ENCODE results near the gene PTPN4.

Gene PTPN4

DNA sequence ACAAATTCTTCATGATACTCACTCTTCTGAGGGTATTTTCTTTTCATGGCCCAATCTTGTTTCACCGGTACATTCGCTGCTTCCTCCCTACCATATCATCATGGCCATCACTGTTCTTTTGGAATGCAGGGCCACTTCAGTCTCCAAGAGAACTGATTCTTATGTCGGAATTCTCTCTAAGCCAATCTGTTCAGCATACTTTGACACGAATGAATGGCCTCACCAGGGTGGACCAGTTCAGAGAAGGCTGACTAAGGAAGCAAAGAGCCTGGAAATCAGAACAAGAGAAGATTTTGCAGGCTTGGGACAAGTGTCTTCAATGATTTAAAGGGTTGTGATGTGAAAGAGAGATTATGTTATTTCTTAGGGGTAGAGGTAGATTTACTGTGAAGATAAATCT, 248.1 kb downstream of the PTPN4 start:
- Histone ChIP-seq H2AFZ (ENCODE audit: low read depth, low read length) (no peak overlapping the region), H3K9ac (ENCODE audit: low read length) (no peak overlapping the region), H4K8ac (ENCODE audit: low read length) (no peak overlapping the region), H2BK12ac (ENCODE audit: low read length in 2 of 2) (no peak overlapping the region), H3K4ac (ENCODE audit: low read depth in 1 of 2, low read length in 2 of 2) (no peak overlapping the region), H3K4me1 (ENCODE audit: control insufficient read depth, insufficient read depth, low read depth, low read length) (peaks cover 2% of the 10 kb centered on the region), H3K9me3 (ENCODE audit: control insufficient read depth, low read length) (no peaks in the 10 kb centered on the region), H3K14ac (ENCODE audit: low read length in 2 of 2) (no peak overlapping the region), H3K27me3 (ENCODE audit: control insufficient read depth in 1 of 2, insufficient read depth in 1 of 2, low read length in 2 of 2) (no peaks in the 10 kb centered on the region), H3K27ac (ENCODE audit: low read length, poor library complexity, severe bottlenecking) (no peak overlapping the region), H3K23ac (ENCODE audit: low read length in 2 of 2) (no peak overlapping the region), H2BK5ac (ENCODE audit: low read depth, low read length, poor library complexity, severe bottlenecking) (no peak overlapping the region), H3K4me2 (ENCODE audit: low read length, poor library complexity, severe bottlenecking) (no peak overlapping the region), H2BK15ac (ENCODE audit: low read depth, poor library complexity, severe bottlenecking) (no peak overlapping the region), H3K4me3 (ENCODE audit: insufficient read depth in 1 of 2, low read depth in 1 of 2, low read length in 2 of 2) (no peak overlapping the region), H3K18ac (ENCODE audit: low read depth in 1 of 2, low read length in 2 of 2) (no peak overlapping the region), H2AK5ac (ENCODE audit: low read length, severe bottlenecking) (no peak overlapping the region), H2BK120ac (ENCODE audit: low read depth, low read length) (no peak overlapping the region), H3K36me3 (ENCODE audit: control insufficient read depth in 1 of 2, insufficient read depth in 2 of 2, low read depth in 1 of 2, low read length in 2 of 2) (no peaks in the 10 kb centered on the region), H4K91ac (ENCODE audit: low read length) (no peak overlapping the region), H3K79me1 (replicated peaks; ENCODE audit: low read length, poor library complexity, severe bottlenecking) (no peaks in the 10 kb centered on the region)
- WGBS, result 96% methylated on average over 4 of the region's 4 CpGs
- DNase-seq, result no peak

DNA sequence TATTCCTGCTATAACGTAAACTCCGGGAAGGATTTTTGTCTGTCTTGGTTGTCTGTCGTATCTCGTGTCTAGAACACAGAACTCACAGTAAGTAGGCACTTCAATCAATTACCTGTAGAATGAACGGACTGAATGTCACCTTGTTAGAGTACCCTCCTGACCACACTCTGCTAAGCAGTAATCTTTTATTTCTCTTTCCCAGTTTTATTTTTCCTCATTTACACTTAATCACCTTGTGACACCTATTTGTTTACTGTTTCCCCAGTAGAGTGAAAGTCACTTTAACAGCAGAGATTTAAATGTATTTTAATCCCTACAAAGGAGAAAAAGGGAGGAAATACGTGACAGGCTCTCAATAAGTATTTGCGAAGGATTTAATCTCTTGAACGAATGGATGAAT, 252.6 kb downstream of the PTPN4 start:
- Histone ChIP-seq H2AK5ac (ENCODE audit: low read length, severe bottlenecking) (no peak overlapping the region), H3K79me1 (replicated peaks; ENCODE audit: low read length, poor library complexity, severe bottlenecking) (peaks cover 6% of the 10 kb centered on the region), H3K18ac (ENCODE audit: low read depth in 1 of 2, low read length in 2 of 2) (no peak overlapping the region), H3K4me2 (ENCODE audit: low read length, poor library complexity, severe bottlenecking) (peak overlapping the region; percentile 82), H3K9ac (ENCODE audit: low read length) (peak overlapping the region; percentile 89), H3K27me3 (ENCODE audit: control insufficient read depth in 1 of 2, insufficient read depth in 1 of 2, low read length in 2 of 2) (no peaks in the 10 kb centered on the region), H3K27ac (ENCODE audit: low read length, poor library complexity, severe bottlenecking) (no peak overlapping the region), H3K36me3 (ENCODE audit: control insufficient read depth in 1 of 2, insufficient read depth in 2 of 2, low read depth in 1 of 2, low read length in 2 of 2) (no peaks in the 10 kb centered on the region), H3K4ac (ENCODE audit: low read depth in 1 of 2, low read length in 2 of 2) (no peak overlapping the region), H2BK120ac (ENCODE audit: low read depth, low read length) (no peak overlapping the region), H2BK15ac (ENCODE audit: low read depth, poor library complexity, severe bottlenecking) (no peak overlapping the region), H3K14ac (ENCODE audit: low read length in 2 of 2) (no peak overlapping the region), H4K91ac (ENCODE audit: low read length) (no peak overlapping the region), H4K8ac (ENCODE audit: low read length) (no peak overlapping the region), H3K23ac (ENCODE audit: low read length in 2 of 2) (no peak overlapping the region), H2BK12ac (ENCODE audit: low read length in 2 of 2) (no peak overlapping the region), H3K4me1 (ENCODE audit: control insufficient read depth, insufficient read depth, low read depth, low read length) (peaks cover 3% of the 10 kb centered on the region), H3K9me3 (ENCODE audit: control insufficient read depth, low read length) (no peaks in the 10 kb centered on the region), H3K4me3 (ENCODE audit: insufficient read depth in 1 of 2, low read depth in 1 of 2, low read length in 2 of 2) (peak overlapping the region in 1 of 2 experiments; percentile 89), H2AFZ (ENCODE audit: low read depth, low read length) (no peak overlapping the region), H2BK5ac (ENCODE audit: low read depth, low read length, poor library complexity, severe bottlenecking) (no peak overlapping the region)
- no peak for DNase-seq
- 49% methylated on average over 8 of the region's 8 CpGs for WGBS

DNA sequence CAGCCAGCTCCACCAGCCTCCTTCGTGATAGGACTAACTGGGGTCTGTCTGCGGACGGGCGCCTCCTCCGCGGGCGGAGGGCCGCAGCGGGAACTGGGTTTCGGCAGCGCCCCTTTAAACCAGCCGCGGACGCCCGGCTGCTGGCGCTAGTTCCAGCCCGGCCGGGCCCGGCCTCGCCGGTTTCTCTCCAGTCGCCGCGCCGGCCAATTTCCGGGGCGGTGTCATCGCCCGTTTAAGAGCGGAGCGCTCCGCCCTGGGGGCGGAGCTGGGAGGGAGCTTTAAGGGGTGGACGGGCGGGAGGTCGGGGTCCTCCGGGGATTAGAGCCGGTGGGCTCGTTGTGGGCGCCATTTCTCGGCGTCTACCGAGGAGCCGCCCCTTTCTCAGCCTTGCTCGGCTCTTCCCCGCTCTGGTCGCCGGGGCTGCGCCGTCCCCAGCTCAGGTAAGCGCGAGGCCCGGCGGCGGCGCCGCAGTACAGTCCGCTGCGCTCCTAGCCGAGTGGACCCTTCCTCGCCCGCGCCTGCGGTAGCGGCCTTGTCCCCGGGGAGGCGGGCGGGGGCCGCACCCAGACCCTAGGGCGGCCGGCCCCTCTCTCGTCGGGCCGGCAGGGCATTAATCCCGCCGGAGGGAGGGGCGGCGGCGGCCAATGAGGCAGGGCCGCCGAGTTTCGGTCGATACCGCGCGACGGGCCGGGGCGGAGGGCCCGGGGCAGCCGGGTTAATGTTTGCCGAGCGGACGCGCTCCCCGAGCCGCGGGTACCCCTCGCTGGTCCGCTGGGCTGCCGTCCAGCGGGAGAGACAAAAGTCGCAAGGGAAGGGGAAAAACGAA, 253.3 kb downstream of the PTPN4 start, which contains the start of gene EPB41L5:
TSS of gene EPB41L5 (plus strand) at position 307 of the 826 bp plus-strand sequence. CDS start 6,008 bp downstream, outside the sequence.
- peak within 1 kb of the TSS; percentile 100 for H2AFZ ChIP-seq (ENCODE audit: low read depth, low read length)
- peak within 1 kb of the TSS; percentile 62 to 91 for H3K14ac ChIP-seq (ENCODE audit: low read length in 2 of 2)
- H3K27ac ChIP-seq (ENCODE audit: low read length, poor library complexity, severe bottlenecking), result no peak within 1 kb of the TSS
- H2AK5ac ChIP-seq (ENCODE audit: low read length, severe bottlenecking), result no peak within 1 kb of the TSS
- H3K4me2 ChIP-seq (ENCODE audit: low read length, poor library complexity, severe bottlenecking), result peak within 1 kb of the TSS; percentile 82
- peak within 1 kb of the TSS; percentile 89 to 97 for H3K4me3 ChIP-seq (ENCODE audit: insufficient read depth in 1 of 2, low read depth in 1 of 2, low read length in 2 of 2)
- H2BK120ac ChIP-seq (ENCODE audit: low read depth, low read length), result peak within 1 kb of the TSS; percentile 43
- peak; percentile 95 for DNase-seq
- H2BK12ac ChIP-seq (ENCODE audit: low read length in 2 of 2), result peak within 1 kb of the TSS in 1 of 2 experiments; percentile 42
- H3K9me3 ChIP-seq (ENCODE audit: control insufficient read depth, low read length), result no peaks in the 10 kb centered on the region
- peak within 1 kb of the TSS; percentile 99 for H2BK15ac ChIP-seq (ENCODE audit: low read depth, poor library complexity, severe bottlenecking)
- H3K23ac ChIP-seq (ENCODE audit: low read length in 2 of 2), result peak within 1 kb of the TSS in 1 of 2 experiments; percentile 93
- H2BK5ac ChIP-seq (ENCODE audit: low read depth, low read length, poor library complexity, severe bottlenecking), result no peak within 1 kb of the TSS
- peak within 1 kb of the TSS; percentile 71 for H4K8ac ChIP-seq (ENCODE audit: low read length)
- peak within 1 kb of the TSS; percentile 89 for H3K9ac ChIP-seq (ENCODE audit: low read length)
- peaks cover 3% of the 10 kb centered on the region for H3K4me1 ChIP-seq (ENCODE audit: control insufficient read depth, insufficient read depth, low read depth, low read length)
- H3K27me3 ChIP-seq (ENCODE audit: control insufficient read depth in 1 of 2, insufficient read depth in 1 of 2, low read length in 2 of 2), result no peaks in the 10 kb centered on the region
- H3K79me1 ChIP-seq (replicated peaks; ENCODE audit: low read length, poor library complexity, severe bottlenecking), result peaks cover 6% of the 10 kb centered on the region
- peak within 1 kb of the TSS; percentile 92 to 97 for H3K18ac ChIP-seq (ENCODE audit: low read depth in 1 of 2, low read length in 2 of 2)
- H4K91ac ChIP-seq (ENCODE audit: low read length), result peak within 1 kb of the TSS; percentile 11
- 1% methylated on average over 65 of the region's 104 CpGs for WGBS
- H3K36me3 ChIP-seq (ENCODE audit: control insufficient read depth in 1 of 2, insufficient read depth in 2 of 2, low read depth in 1 of 2, low read length in 2 of 2), result no peaks in the 10 kb centered on the region
- H3K4ac ChIP-seq (ENCODE audit: low read depth in 1 of 2, low read length in 2 of 2), result peak within 1 kb of the TSS; percentile 71 to 78

DNA sequence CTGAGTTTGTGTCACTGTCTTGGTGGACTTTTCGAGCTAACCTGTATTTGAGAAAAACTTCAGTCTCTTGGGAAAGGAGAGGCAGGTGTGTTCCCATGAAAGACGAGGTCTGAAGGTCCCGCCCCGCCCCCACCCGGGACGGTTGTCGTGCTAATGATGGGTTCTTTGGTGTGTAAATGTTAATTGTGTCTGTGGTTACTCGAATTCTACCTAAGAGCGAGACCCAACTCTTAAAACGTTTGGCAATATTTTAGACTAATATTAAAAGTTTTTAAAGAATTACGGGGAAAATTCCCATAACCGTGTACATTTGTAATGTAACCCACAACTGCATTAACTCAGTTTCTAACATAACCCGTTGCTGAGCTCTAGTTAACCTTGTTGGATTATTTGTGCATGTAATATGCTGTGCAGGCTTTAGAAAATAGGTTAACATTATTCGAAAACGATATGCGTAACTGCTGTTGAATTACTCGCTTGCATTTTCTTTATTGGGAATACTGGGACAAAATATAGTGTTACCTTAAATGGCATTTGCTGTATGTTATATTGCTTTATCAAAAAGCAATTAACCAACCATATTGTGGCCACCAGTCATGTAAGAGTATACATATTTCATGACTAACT, 254.0 kb downstream of the PTPN4 start:
- Histone ChIP-seq H3K4ac (ENCODE audit: low read depth in 1 of 2, low read length in 2 of 2) (no peak overlapping the region), H2BK12ac (ENCODE audit: low read length in 2 of 2) (peak overlapping the region in 1 of 2 experiments; percentile 8), H4K91ac (ENCODE audit: low read length) (no peak overlapping the region), H3K4me3 (ENCODE audit: insufficient read depth in 1 of 2, low read depth in 1 of 2, low read length in 2 of 2) (peak overlapping the region; percentile 89 to 97), H2AFZ (ENCODE audit: low read depth, low read length) (peak overlapping the region; percentile 100), H3K36me3 (ENCODE audit: control insufficient read depth in 1 of 2, insufficient read depth in 2 of 2, low read depth in 1 of 2, low read length in 2 of 2) (no peaks in the 10 kb centered on the region), H2BK5ac (ENCODE audit: low read depth, low read length, poor library complexity, severe bottlenecking) (no peak overlapping the region), H2BK120ac (ENCODE audit: low read depth, low read length) (no peak overlapping the region), H3K27ac (ENCODE audit: low read length, poor library complexity, severe bottlenecking) (no peak overlapping the region), H3K14ac (ENCODE audit: low read length in 2 of 2) (no peak overlapping the region), H3K9me3 (ENCODE audit: control insufficient read depth, low read length) (no peaks in the 10 kb centered on the region), H3K18ac (ENCODE audit: low read depth in 1 of 2, low read length in 2 of 2) (peak overlapping the region in 1 of 2 experiments; percentile 97), H3K27me3 (ENCODE audit: control insufficient read depth in 1 of 2, insufficient read depth in 1 of 2, low read length in 2 of 2) (no peaks in the 10 kb centered on the region), H3K4me2 (ENCODE audit: low read length, poor library complexity, severe bottlenecking) (peak overlapping the region; percentile 82), H4K8ac (ENCODE audit: low read length) (no peak overlapping the region), H2AK5ac (ENCODE audit: low read length, severe bottlenecking) (no peak overlapping the region), H3K23ac (ENCODE audit: low read length in 2 of 2) (no peak overlapping the region), H3K9ac (ENCODE audit: low read length) (peak overlapping the region; percentile 89), H3K79me1 (replicated peaks; ENCODE audit: low read length, poor library complexity, severe bottlenecking) (peaks cover 8% of the 10 kb centered on the region), H3K4me1 (ENCODE audit: control insufficient read depth, insufficient read depth, low read depth, low read length) (peaks cover 5% of the 10 kb centered on the region), H2BK15ac (ENCODE audit: low read depth, poor library complexity, severe bottlenecking) (no peak overlapping the region)
- DNase-seq, result peak; percentile 15
- 28% methylated on average over 12 of the region's 17 CpGs for WGBS

Measured in mesenchymal stem cell (in vitro differentiated cells and primary cell).